Measurements from ENCODE around the gene TMEM168. TPM values are rescaled to one million over a fixed set of nuclear protein-coding genes. Genes with fewer than 3 reads are reported as not detected.

Gene TMEM168
- total RNA-seq, 1 experiment from 2014 or later = 4.5 TPM

GRCh38 chr7:112788778-112789343 is 1.3 kb downstream of the TMEM168 start:
- DNase-seq (ENCODE audit: low read depth) = no peak
- in situ Hi-C loops (cut with HindIII; ENCODE audit: low pct_unique_long_range_greater_than_20kb, low sequenced_read_pairs) = no loop called here

- in situ Hi-C loops (cut with HindIII; ENCODE audit: low pct_unique_long_range_greater_than_20kb, low sequenced_read_pairs) = no loop called here
Measured at GRCh38 chr7:112784603-112785002, 5.6 kb downstream of the TMEM168 start.

DNA sequence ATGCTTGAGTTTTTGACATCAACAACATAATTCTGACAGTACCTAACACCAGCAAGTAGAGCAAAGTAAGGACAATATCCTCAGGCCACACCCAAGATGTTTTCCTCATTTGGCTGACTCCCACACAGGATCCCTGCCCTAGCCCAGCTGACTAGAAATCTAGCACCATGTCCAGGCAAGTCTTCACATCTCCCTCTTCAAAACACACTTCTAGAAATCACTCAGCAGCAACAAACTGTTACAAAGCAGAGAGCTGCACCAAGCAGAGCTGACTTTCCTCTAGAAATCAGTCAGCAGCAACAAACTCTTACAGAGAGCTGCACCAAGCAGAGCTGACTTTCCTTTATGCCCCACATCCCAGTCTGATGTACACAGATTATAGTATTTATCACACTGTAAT is 7.7 kb downstream of the TMEM168 start:
- in situ Hi-C loops (cut with HindIII; ENCODE audit: low pct_unique_long_range_greater_than_20kb, low sequenced_read_pairs) = no loop called here

More at GRCh38 chr7:112784603-112785002, 5.6 kb downstream of the TMEM168 start:
- DNase-seq (ENCODE audit: low read depth) = no peak

DNA sequence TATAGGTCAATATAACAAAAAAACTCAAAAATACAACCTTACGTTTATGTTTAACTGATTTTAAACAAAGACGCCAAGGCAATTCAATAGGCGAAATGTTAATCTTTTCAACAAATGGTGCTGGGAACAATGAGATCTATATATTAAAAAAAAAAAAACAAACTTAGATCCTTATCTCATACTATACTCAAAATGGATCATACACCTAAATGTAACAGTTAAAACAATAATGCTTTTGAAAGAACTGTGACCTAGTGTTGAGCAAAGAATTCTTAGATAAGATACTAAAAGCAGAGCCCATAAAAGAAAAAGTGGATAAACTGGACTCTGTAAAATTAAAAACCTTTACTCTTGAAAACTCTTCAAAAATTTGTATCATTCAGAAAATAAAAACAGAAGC is 8.6 kb downstream of the TMEM168 start:
- in situ Hi-C loops (cut with HindIII; ENCODE audit: low pct_unique_long_range_greater_than_20kb, low sequenced_read_pairs) = no loop called here
- no peak for DNase-seq (ENCODE audit: low read depth)

More for the DNA sequence above, 7.7 kb downstream of the TMEM168 start:
- DNase-seq (ENCODE audit: low read depth) = no peak

DNA sequence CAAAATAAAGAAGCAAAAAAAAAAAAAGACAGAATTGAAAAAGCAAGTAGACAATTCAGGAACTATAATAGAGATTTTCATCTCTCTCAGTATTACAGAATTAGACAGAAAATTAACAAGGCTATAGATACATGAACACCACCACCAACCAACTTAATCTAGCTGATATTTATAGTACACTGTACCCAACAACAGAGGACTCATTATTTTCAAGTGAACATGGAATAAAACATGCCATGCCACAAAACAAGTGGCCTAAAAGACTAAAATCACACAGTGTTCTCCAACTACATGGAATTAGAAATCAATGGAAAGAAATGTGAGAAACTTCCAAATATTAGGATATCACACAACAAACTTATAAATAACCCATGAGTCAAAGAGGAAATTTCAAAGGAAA is 9.1 kb downstream of the TMEM168 start:
- in situ Hi-C loops (cut with HindIII; ENCODE audit: low pct_unique_long_range_greater_than_20kb, low sequenced_read_pairs) = no loop called here
- no peak for DNase-seq (ENCODE audit: low read depth)

- in situ Hi-C loops (cut with HindIII; ENCODE audit: low pct_unique_long_range_greater_than_20kb, low sequenced_read_pairs) = no loop called here
- DNase-seq (ENCODE audit: low read depth) = no peak
Measured at GRCh38 chr7:112779667-112780066, 10.5 kb downstream of the TMEM168 start.

- in situ Hi-C loops (cut with HindIII; ENCODE audit: low pct_unique_long_range_greater_than_20kb, low sequenced_read_pairs) = no loop called here
- no peak for DNase-seq (ENCODE audit: low read depth)
Measured at GRCh38 chr7:112777406-112777805, 12.8 kb downstream of the TMEM168 start.

DNA sequence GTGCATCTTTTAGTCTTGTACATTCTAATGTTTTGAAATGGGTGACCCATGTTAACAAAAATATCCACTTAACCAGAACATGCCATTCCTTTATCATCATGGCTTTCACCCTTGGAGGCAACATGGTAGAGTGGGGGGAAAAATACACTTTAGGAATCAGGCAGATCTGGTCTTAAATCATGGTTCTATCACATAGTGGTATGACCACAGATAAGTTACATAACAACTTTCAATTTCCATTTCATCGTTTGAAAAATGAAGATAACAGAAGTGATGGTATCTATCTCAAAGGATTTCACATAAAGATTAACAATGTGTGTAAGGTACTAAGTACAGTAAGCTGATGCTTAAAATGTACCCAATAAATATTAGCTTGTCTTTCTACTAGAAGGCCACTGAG is 19.0 kb downstream of the TMEM168 start:
- in situ Hi-C loops (cut with HindIII; ENCODE audit: low pct_unique_long_range_greater_than_20kb, low sequenced_read_pairs) = no loop called here
- DNase-seq (ENCODE audit: low read depth) = no peak

- peak; percentile 45 for DNase-seq (ENCODE audit: low read depth)
- in situ Hi-C loops (cut with HindIII; ENCODE audit: low pct_unique_long_range_greater_than_20kb, low sequenced_read_pairs) = no loop called here
Measured at GRCh38 chr7:112770051-112770450, 20.1 kb downstream of the TMEM168 start.

- no peak for DNase-seq (ENCODE audit: low read depth)
- in situ Hi-C loops (cut with HindIII; ENCODE audit: low pct_unique_long_range_greater_than_20kb, low sequenced_read_pairs) = no loop called here
Measured at GRCh38 chr7:112765105-112765504, 25.1 kb downstream of the TMEM168 start.

GRCh38 chr7:112763996-112764395 is 26.2 kb downstream of the TMEM168 start:
- no peak for DNase-seq (ENCODE audit: low read depth)
- in situ Hi-C loops (cut with HindIII; ENCODE audit: low pct_unique_long_range_greater_than_20kb, low sequenced_read_pairs) = no loop called here

GRCh38 chr7:112763298-112763697 is 26.9 kb downstream of the TMEM168 start:
- DNase-seq (ENCODE audit: low read depth) = no peak
- in situ Hi-C loops (cut with HindIII; ENCODE audit: low pct_unique_long_range_greater_than_20kb, low sequenced_read_pairs) = no loop called here

GRCh38 chr7:112759905-112760304 is 30.3 kb downstream of the TMEM168 start:
- in situ Hi-C loops (cut with HindIII; ENCODE audit: low pct_unique_long_range_greater_than_20kb, low sequenced_read_pairs) = no loop called here
- no peak for DNase-seq (ENCODE audit: low read depth)

DNA sequence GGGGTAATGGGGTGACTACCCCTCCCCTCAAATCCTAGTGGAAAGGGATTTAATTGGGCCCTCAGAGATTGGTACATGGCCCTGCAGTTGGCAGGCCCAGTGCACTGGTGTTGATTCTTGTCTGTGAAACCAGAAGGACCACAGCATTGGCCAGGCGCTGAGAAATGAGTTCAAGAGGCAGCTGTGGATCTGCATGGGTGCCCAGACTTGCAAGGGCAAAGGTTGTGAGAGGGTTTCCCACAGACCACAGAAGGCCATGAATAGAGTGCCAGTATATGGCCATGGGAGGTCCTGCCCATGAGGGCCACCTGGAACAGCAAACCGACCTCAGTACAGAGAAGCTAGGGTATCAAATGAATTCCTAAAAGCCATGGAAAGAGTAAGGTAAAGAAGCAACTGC is 32.9 kb downstream of the TMEM168 start:
- in situ Hi-C loops (cut with HindIII; ENCODE audit: low pct_unique_long_range_greater_than_20kb, low sequenced_read_pairs) = no loop called here

DNA sequence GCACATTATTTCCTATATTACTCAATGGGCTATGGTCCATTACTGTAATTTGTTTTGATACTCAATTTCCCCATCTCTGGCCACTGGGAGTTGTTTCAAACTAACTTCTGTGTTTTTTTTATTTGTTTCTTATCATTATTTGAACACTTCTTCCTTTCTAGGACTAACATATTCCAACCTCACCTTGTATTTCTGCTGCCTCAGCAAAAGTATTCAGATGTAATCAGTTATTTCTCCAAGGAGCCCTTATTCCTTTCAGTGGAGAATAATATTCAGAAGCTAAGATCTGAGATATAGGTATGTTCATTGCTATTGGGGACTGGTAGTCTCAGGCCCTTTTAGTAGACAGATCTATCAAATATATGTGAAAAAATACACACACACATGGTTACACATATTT is 36.9 kb downstream of the TMEM168 start:
- no peak for DNase-seq (ENCODE audit: low read depth)
- in situ Hi-C loops (cut with HindIII; ENCODE audit: low pct_unique_long_range_greater_than_20kb, low sequenced_read_pairs) = no loop called here

More for the DNA sequence above, 32.9 kb downstream of the TMEM168 start:
- no peak for DNase-seq (ENCODE audit: low read depth)

- in situ Hi-C loops (cut with HindIII; ENCODE audit: low pct_unique_long_range_greater_than_20kb, low sequenced_read_pairs) = no loop called here
- no peak for DNase-seq (ENCODE audit: low read depth)
Measured at GRCh38 chr7:112752576-112752975, 37.6 kb downstream of the TMEM168 start.

DNA sequence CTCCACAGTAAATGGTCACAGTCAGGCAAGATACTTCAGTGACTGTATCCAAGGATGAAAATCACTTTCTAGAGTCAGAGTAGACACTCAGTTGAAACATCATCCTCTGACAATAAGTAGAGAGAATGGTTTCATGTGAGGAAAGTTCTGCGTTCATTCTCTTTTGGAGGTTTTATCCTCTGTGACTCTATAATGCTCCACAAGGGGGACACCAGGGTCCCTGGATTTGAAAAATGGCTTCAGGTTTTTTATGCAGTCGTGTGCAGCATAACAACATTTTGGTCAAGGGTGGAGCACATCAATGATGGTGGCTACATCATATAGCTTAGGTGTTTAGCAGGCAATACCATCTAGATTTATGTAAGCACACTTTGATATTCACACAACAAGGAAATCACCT is 40.4 kb downstream of the TMEM168 start:
- in situ Hi-C loops (cut with HindIII; ENCODE audit: low pct_unique_long_range_greater_than_20kb, low sequenced_read_pairs) = no loop called here
- no peak for DNase-seq (ENCODE audit: low read depth)

DNA sequence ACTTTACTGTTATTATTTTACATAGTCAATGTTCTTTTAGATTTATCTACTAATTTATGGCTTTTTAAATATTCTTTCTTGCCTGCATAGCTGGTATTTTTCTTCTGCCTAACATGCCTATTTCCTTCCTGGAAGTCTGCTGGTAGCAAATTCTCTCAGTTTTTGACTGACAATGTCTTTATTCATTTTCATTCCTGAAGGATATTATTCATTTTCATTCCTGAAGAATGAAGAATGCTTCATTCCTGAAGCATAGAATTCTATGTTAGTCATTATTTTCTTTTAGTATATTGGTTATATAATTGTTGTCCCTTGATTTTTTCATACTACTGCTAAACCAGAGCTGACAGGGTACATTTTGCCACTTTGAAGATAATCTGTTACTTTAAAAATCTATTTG is 41.8 kb downstream of the TMEM168 start:
- in situ Hi-C loops (cut with HindIII; ENCODE audit: low pct_unique_long_range_greater_than_20kb, low sequenced_read_pairs) = no loop called here
- no peak for DNase-seq (ENCODE audit: low read depth)

DNA sequence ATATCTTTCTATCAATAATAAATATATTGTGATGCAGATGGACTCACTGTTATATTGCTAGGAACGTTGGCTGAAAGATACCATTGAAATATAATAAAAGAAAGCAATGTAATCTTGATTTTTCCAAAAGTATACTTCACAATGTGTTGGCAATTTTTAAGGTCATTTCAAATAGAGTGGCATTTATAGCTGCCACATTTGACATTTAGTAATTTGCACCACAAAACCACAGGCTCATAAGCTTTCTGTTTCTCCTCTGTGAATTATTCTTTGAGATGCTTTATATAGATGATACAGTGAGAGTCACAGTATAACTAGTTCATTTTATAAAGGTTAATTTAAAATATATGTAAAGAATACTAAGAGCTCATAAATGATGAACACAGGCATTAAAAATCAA is 44.6 kb downstream of the TMEM168 start:
- in situ Hi-C loops (cut with HindIII; ENCODE audit: low pct_unique_long_range_greater_than_20kb, low sequenced_read_pairs) = no loop called here

GRCh38 chr7:112744818-112745217 is 45.4 kb downstream of the TMEM168 start:
- in situ Hi-C loops (cut with HindIII; ENCODE audit: low pct_unique_long_range_greater_than_20kb, low sequenced_read_pairs) = no loop called here

More for the DNA sequence above, 44.6 kb downstream of the TMEM168 start:
- DNase-seq (ENCODE audit: low read depth) = no peak

DNA sequence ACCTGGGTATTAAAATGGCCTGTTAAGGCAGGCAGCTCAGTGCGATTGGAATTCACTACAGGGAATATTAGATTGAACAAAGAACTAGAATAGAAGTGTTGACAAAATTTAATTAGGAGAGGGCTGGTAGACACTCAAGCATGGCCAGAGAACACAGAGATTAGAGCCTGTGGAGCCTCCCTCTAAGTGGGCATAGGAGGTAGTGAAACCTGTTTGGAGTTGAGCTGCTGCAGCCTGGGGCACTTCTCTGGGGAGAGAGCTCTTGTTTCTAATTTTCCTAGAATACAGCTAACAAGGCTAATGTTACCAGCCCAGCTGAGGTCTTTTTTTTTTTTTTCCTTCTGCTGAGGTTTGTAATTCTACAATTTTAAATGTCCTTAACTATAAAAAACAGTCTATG is 46.4 kb downstream of the TMEM168 start:
- in situ Hi-C loops (cut with HindIII; ENCODE audit: low pct_unique_long_range_greater_than_20kb, low sequenced_read_pairs) = no loop called here
- no peak for DNase-seq (ENCODE audit: low read depth)

More at GRCh38 chr7:112744818-112745217, 45.4 kb downstream of the TMEM168 start:
- DNase-seq (ENCODE audit: low read depth) = no peak
